Neuronal stem cell (in vitro differentiated cells): ENCODE results near the gene CHN1.

Experiments used
- DNase-seq: peaks from one replicate; pipeline ENCODE4 v3.0.0-alpha.2; 2013; ENCODE audit warnings: low spot score
- H2AFZ ChIP-seq: one replicate; pipeline ENCODE4 v1.6.1; 2013; ENCODE audit warnings: mild to moderate bottlenecking, low read length, inconsistent platforms
- H2AK5ac ChIP-seq: 2 replicates; pipeline ENCODE4 v1.6.1; 2013; ENCODE audit warnings: low read depth, mild to moderate bottlenecking, inconsistent platforms, low read length, moderate library complexity, mixed read lengths
- H2BK120ac ChIP-seq: 2 replicates; pipeline ENCODE4 v1.6.1; 2013; ENCODE audit warnings: low read depth, mild to moderate bottlenecking, inconsistent platforms, low read length, moderate library complexity, mixed read lengths
- H2BK12ac ChIP-seq: one replicate; pipeline ENCODE4 v1.6.1; 2013; ENCODE audit warnings: low read length, inconsistent platforms
- H2BK15ac ChIP-seq: 2 replicates; pipeline ENCODE4 v1.6.1; 2013; ENCODE audit warnings: mild to moderate bottlenecking, low read length, inconsistent platforms, mixed read lengths
- H2BK5ac ChIP-seq: one replicate; pipeline ENCODE4 v1.6.1; 2013; ENCODE audit warnings: inconsistent platforms, mild to moderate bottlenecking, low read length, moderate library complexity
- H3K14ac ChIP-seq: one replicate; pipeline ENCODE4 v1.6.1; 2013; ENCODE audit warnings: low read length, inconsistent platforms
- H3K18ac ChIP-seq: 2 replicates; pipeline ENCODE4 v1.6.1; 2013; ENCODE audit warnings: low read length, inconsistent platforms
- H3K23ac ChIP-seq: 2 replicates; pipeline ENCODE4 v1.6.1; 2013; ENCODE audit warnings: low read depth, mild to moderate bottlenecking, mixed read lengths, low read length, inconsistent platforms; ENCODE audit not compliant: poor library complexity
- H3K27ac ChIP-seq: replicated peaks from 3 replicates; pipeline ENCODE4 v1.5.1; 2013; ENCODE audit warnings: low read length, inconsistent platforms
- H3K27me3 ChIP-seq, 3 experiments: 2 replicates each; pipeline ENCODE4 v1.6.1; 2013; ENCODE audit warnings: low read length in 3 of 3, mild to moderate bottlenecking in 2 of 3, inconsistent platforms in 1 of 3, low read depth in 1 of 3, mixed read lengths in 1 of 3, moderate library complexity in 1 of 3; ENCODE audit not compliant: control insufficient read depth in 3 of 3, insufficient read depth in 3 of 3
- H3K36me3 ChIP-seq, 2 donors: replicated peaks in 1 of 2; 2 replicates each; pipeline ENCODE4 v1.6.1; 2013; ENCODE audit warnings: low read length in 2 of 2; ENCODE audit not compliant: control insufficient read depth in 2 of 2, insufficient read depth in 2 of 2
- H3K4ac ChIP-seq: 2 replicates; pipeline ENCODE4 v1.6.1; 2013; ENCODE audit warnings: inconsistent platforms, mild to moderate bottlenecking, low read length, moderate library complexity
- H3K4me1 ChIP-seq, 2 donors: 1 replicate in 1 of 2; 2 replicates in 1 of 2; pipeline ENCODE4 v1.6.1; 2013; ENCODE audit warnings: low read length in 2 of 2, low read depth in 1 of 2; ENCODE audit not compliant: control insufficient read depth in 2 of 2, insufficient read depth in 1 of 2
- H3K4me2 ChIP-seq: one replicate; pipeline ENCODE4 v1.6.1; 2013; ENCODE audit warnings: mild to moderate bottlenecking, low read length, inconsistent platforms; ENCODE audit not compliant: insufficient read depth, poor library complexity, severe bottlenecking
- H3K4me3 ChIP-seq, 2 donors: 2 replicates each; pipeline ENCODE4 v1.5.1; 2013; ENCODE audit warnings: low read length in 2 of 2, mild to moderate bottlenecking in 2 of 2, inconsistent platforms in 1 of 2, moderate library complexity in 1 of 2
- H3K79me1 ChIP-seq: one replicate; pipeline ENCODE4 v1.6.1; 2013; ENCODE audit warnings: low read depth, mild to moderate bottlenecking, inconsistent platforms, low read length, moderate library complexity
- H3K9ac ChIP-seq: one replicate; pipeline ENCODE4 v1.6.1; 2013; ENCODE audit warnings: mild to moderate bottlenecking, low read depth, low read length, inconsistent platforms; ENCODE audit not compliant: poor library complexity
- H3K9me3 ChIP-seq, 2 donors: replicated peaks in 1 of 2; 2 replicates each; pipeline versions ENCODE3 to v1.6.1; 2013; ENCODE audit warnings: low read length in 2 of 2, mild to moderate bottlenecking in 2 of 2, inconsistent platforms in 1 of 2, low read depth in 1 of 2, mixed read lengths in 1 of 2, moderate library complexity in 1 of 2; ENCODE audit not compliant: control insufficient read depth in 2 of 2, insufficient read depth in 1 of 2
- H4K8ac ChIP-seq: one replicate; pipeline ENCODE4 v1.6.1; 2013; ENCODE audit warnings: low read depth, mild to moderate bottlenecking, inconsistent platforms, low read length, moderate library complexity
- H4K91ac ChIP-seq: one replicate; pipeline ENCODE4 v1.6.1; 2013; ENCODE audit warnings: low read length, low read depth, mild to moderate bottlenecking, inconsistent platforms; ENCODE audit not compliant: poor library complexity
- WGBS, 2 donors: extraction: QIAGEN DNeasy Blood & Tissue Kit; methylation state at CpG; one replicate each; pipeline ENCODE4 v1.1.7; 2013; ENCODE audit warnings: missing lambda C conversion rate in 2 of 2, mixed read lengths in 1 of 2; ENCODE audit not compliant: insufficient read length in 2 of 2, insufficient replicate concordance in 1 of 2; ENCODE audit errors: extremely low coverage in 2 of 2; 5-methylcytosine and 5-hydroxymethylcytosine counted together

The CHN1 gene

GRCh38 chr2:174882416-174882815, 122.8 kb downstream of the CHN1 start:
- Histone ChIP-seq H3K4ac (no peak overlapping the region), H3K9ac (no peak overlapping the region), H3K36me3 (peaks cover 0 to 67% of the 10 kb centered on the region in 2 donors), H3K27me3 (no peaks in the 10 kb centered on the region), H3K79me1 (no peaks in the 10 kb centered on the region), H2AK5ac (no peak overlapping the region), H3K4me2 (no peak overlapping the region), H4K8ac (no peak overlapping the region), H2BK120ac (no peak overlapping the region), H3K23ac (no peak overlapping the region), H2BK15ac (no peak overlapping the region), H4K91ac (no peak overlapping the region), H2BK12ac (no peak overlapping the region), H2AFZ (no peak overlapping the region), H3K4me3 (no peak overlapping the region), H3K27ac (no peak overlapping the region), H3K4me1 (peaks cover 4 to 14% of the 10 kb centered on the region in 2 donors), H3K14ac (no peak overlapping the region), H3K9me3 (peaks cover 0 to 15% of the 10 kb centered on the region in 2 donors), H2BK5ac (no peak overlapping the region), H3K18ac (no peak overlapping the region)
- DNase-seq = no peak
- 100% methylated on average over 1 of the region's 3 CpGs; no CpG with 5 or more reads in 1 of the 2 donors for WGBS, 2 donors

GRCh38 chr2:174881678-174882077, 123.5 kb downstream of the CHN1 start:
- WGBS, 2 donors = no CpG with 5 or more reads among the region's 2 CpGs
- Histone ChIP-seq H2BK120ac (no peak overlapping the region), H3K4me3 (no peak overlapping the region), H3K14ac (no peak overlapping the region), H3K18ac (no peak overlapping the region), H3K79me1 (no peaks in the 10 kb centered on the region), H2BK15ac (no peak overlapping the region), H3K36me3 (peaks cover 0 to 68% of the 10 kb centered on the region in 2 donors), H2AK5ac (no peak overlapping the region), H3K9ac (no peak overlapping the region), H2BK5ac (no peak overlapping the region), H3K4me2 (no peak overlapping the region), H3K9me3 (peaks cover 0 to 15% of the 10 kb centered on the region in 2 donors), H4K8ac (no peak overlapping the region), H3K27ac (peak overlapping the region; percentile 5), H2AFZ (no peak overlapping the region), H3K4me1 (peaks cover 4 to 14% of the 10 kb centered on the region in 2 donors), H4K91ac (no peak overlapping the region), H3K27me3 (no peaks in the 10 kb centered on the region), H3K23ac (no peak overlapping the region), H2BK12ac (no peak overlapping the region), H3K4ac (no peak overlapping the region)
- no peak for DNase-seq

- Histone ChIP-seq H3K27ac (no peak overlapping the region), H2BK15ac (no peak overlapping the region), H2AFZ (no peak overlapping the region), H2BK5ac (no peak overlapping the region), H2BK120ac (no peak overlapping the region), H3K4me3 (no peak overlapping the region), H3K9ac (no peak overlapping the region), H2AK5ac (no peak overlapping the region), H4K91ac (no peak overlapping the region), H4K8ac (no peak overlapping the region), H3K23ac (no peak overlapping the region), H2BK12ac (no peak overlapping the region), H3K4ac (no peak overlapping the region), H3K79me1 (no peaks in the 10 kb centered on the region), H3K14ac (no peak overlapping the region), H3K9me3 (peaks cover 0 to 7% of the 10 kb centered on the region in 2 donors), H3K27me3 (no peaks in the 10 kb centered on the region), H3K18ac (no peak overlapping the region), H3K4me1 (peaks cover 4 to 14% of the 10 kb centered on the region in 2 donors), H3K36me3 (peaks cover 0 to 72% of the 10 kb centered on the region in 2 donors), H3K4me2 (no peak overlapping the region)
- DNase-seq = no peak
- whole genome bisulfite sequencing, 2 donors = no CpG with 5 or more reads among the region's 4 CpGs
These were observed 126.5 kb downstream of the CHN1 start for GRCh38 chr2:174878537-174879147.

- whole genome bisulfite sequencing, 2 donors = no CpG with 5 or more reads among the region's 5 CpGs
- Histone ChIP-seq H3K27ac (no peak overlapping the region), H3K14ac (no peak overlapping the region), H3K4ac (no peak overlapping the region), H2BK120ac (no peak overlapping the region), H3K23ac (no peak overlapping the region), H3K4me3 (no peak overlapping the region), H3K9ac (no peak overlapping the region), H3K18ac (no peak overlapping the region), H3K9me3 (peaks cover 0 to 4% of the 10 kb centered on the region in 2 donors), H3K27me3 (no peaks in the 10 kb centered on the region), H3K4me2 (no peak overlapping the region), H2BK15ac (no peak overlapping the region), H2AFZ (no peak overlapping the region), H3K36me3 (peaks cover 0 to 72% of the 10 kb centered on the region in 2 donors), H3K4me1 (peaks cover 6 to 11% of the 10 kb centered on the region in 2 donors), H4K8ac (no peak overlapping the region), H3K79me1 (no peaks in the 10 kb centered on the region), H4K91ac (no peak overlapping the region), H2AK5ac (no peak overlapping the region), H2BK5ac (no peak overlapping the region), H2BK12ac (no peak overlapping the region)
- DNase-seq = no peak
These were observed 127.4 kb downstream of the CHN1 start for GRCh38 chr2:174877751-174878150.
